Measurements from ENCODE around the gene CTDSP1. TPM values are rescaled to one million over a fixed set of nuclear protein-coding genes. Genes with fewer than 3 reads are reported as not detected.

The CTDSP1 gene
- total RNA-seq, 6 experiments from 2014 or later, result 55.1 to 95.9 (median 75.6) TPM

DNA sequence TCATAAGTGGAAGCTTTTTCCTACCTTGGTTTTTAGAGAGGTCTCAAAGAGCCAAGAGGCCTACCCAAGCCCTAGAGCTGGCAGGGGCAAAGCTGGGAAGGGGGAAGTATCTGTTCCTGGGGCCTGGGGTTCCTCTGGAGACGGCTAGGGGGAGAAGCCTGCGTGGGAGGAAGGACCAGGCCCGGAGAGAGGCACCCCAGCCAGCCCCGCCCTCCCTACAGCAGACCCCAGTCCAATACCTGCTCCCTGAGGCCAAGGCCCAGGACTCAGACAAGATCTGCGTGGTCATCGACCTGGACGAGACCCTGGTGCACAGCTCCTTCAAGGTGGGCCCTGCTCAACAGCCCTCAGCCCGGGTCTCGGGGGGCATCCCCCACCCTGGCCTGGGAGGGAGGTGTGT lies 2.2 kb downstream of the CTDSP1 start:
- H3K9me3 ChIP-seq, result no peaks in the 10 kb centered on the region
- DNase-seq (peak; percentile 28 to 61 (median 58)), ATAC-seq (no peak)
- intact Hi-C loops (cut with DNase I), result loop anchor here (10.0 kb wide), 2 partner anchors 63 to 253 kb away; partner anchors contain the start of genes BCS1L (in 1 of the 2) and ZNF142 (in 1 of the 2)
- no peaks in the 10 kb centered on the region for H3K27me3 ChIP-seq
- TF ChIP-seq, protein P1, sequence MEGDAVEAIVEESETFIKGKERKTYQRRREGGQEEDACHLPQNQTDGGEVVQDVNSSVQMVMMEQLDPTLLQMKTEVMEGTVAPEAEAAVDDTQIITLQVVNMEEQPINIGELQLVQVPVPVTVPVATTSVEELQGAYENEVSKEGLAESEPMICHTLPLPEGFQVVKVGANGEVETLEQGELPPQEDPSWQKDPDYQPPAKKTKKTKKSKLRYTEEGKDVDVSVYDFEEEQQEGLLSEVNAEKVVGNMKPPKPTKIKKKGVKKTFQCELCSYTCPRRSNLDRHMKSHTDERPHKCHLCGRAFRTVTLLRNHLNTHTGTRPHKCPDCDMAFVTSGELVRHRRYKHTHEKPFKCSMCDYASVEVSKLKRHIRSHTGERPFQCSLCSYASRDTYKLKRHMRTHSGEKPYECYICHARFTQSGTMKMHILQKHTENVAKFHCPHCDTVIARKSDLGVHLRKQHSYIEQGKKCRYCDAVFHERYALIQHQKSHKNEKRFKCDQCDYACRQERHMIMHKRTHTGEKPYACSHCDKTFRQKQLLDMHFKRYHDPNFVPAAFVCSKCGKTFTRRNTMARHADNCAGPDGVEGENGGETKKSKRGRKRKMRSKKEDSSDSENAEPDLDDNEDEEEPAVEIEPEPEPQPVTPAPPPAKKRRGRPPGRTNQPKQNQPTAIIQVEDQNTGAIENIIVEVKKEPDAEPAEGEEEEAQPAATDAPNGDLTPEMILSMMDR (IDR thresholded peaks at IDR 0.05), result no peak
- TF ChIP-seq POLR2A (IDR thresholded peaks at IDR 0.05), result no peak
- H3K27ac ChIP-seq, result peak overlapping the region; percentile 93 to 100 (median 100)
- 80% methylated on average over 1 of the region's 9 CpGs for WGBS (ENCODE audit: insufficient coverage, low coverage, low lambda C conversion rate, missing lambda C conversion rate)
- peaks cover 0 to 37% (median 16%) of the 10 kb centered on the region in 4 donors for H3K36me3 ChIP-seq
- H3K4me1 ChIP-seq, result peaks cover 0 to 40% (median 18%) of the 10 kb centered on the region in 4 donors
- peak overlapping the region; percentile 77 to 100 (median 97) for H3K4me3 ChIP-seq

DNA sequence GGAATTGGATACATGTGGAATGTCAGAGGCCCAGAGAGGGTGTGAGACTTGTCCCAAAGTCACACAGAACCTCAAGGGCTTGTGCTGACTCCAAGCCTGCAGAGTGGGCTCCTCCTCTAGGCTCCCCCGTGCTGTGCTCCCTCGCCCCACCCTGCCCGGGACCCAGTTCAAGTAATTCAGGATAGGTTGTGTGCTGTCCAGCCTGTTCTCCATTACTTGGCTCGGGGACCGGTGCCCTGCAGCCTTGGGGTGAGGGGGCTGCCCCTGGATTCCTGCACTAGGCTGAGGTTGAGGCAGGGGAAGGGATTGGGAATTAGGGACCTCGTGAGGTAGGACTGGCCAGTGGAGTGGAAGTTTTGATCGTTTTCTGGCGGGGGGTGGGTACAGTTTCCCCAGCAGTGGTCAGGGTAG lies 2.8 kb downstream of the CTDSP1 start:
- Histone ChIP-seq H3K36me3 (peaks cover 0 to 37% (median 16%) of the 10 kb centered on the region in 4 donors), H3K27ac (peak overlapping the region in 1 of 3 donors; percentile 100), H3K9me3 (no peaks in the 10 kb centered on the region), H3K27me3 (no peaks in the 10 kb centered on the region), H3K4me3 (peak overlapping the region in 2 of 3 donors; percentile 77 to 97), H3K4me1 (peaks cover 0 to 43% (median 21%) of the 10 kb centered on the region in 4 donors)
- 25% methylated on average over 5 of the region's 8 CpGs for WGBS (ENCODE audit: insufficient coverage, low coverage, low lambda C conversion rate, missing lambda C conversion rate)
- TF ChIP-seq POLR2A (IDR thresholded peaks at IDR 0.05), result no peak
- DNase-seq, result peak in 1 of 3 donors; percentile 51
- intact Hi-C loops (cut with DNase I), result loop anchor here (10.0 kb wide), 2 partner anchors 62 to 252 kb away; partner anchors contain the start of genes BCS1L (in 1 of the 2) and ZNF142 (in 1 of the 2)
- ATAC-seq, result no peak

DNA sequence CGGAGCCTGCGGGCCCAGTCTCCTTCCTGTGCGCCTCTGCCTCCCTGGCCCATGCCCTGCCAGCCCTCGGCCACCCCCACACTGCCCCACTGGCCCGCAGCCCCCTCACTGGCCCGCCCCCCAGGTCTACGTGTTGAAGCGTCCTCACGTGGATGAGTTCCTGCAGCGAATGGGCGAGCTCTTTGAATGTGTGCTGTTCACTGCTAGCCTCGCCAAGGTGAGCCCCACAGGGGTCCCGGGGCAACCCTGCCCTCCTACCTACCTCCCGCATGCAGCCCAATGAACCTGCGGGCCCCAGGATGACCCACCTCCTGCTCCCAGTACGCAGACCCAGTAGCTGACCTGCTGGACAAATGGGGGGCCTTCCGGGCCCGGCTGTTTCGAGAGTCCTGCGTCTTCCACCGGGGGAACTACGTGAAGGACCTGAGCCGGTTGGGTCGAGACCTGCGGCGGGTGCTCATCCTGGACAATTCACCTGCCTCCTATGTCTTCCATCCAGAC lies 3.3 kb downstream of the CTDSP1 start:
- H3K36me3 ChIP-seq, result peaks cover 0 to 37% (median 16%) of the 10 kb centered on the region in 4 donors
- H3K27ac ChIP-seq, result no peak overlapping the region
- no peaks in the 10 kb centered on the region for H3K9me3 ChIP-seq
- H3K27me3 ChIP-seq, result no peaks in the 10 kb centered on the region
- no CpG with 5 or more reads among the region's 26 CpGs for WGBS (ENCODE audit: insufficient coverage, low coverage, low lambda C conversion rate, missing lambda C conversion rate)
- TF ChIP-seq, protein P1 (IDR thresholded peaks at IDR 0.05), result no peak
- TF ChIP-seq POLR2A (IDR thresholded peaks at IDR 0.05), result no peak
- H3K4me3 ChIP-seq, result no peak overlapping the region
- DNase-seq (peak in 2 of 3 donors; percentile 28 to 52), ATAC-seq (no peak)
- peaks cover 0 to 45% (median 22%) of the 10 kb centered on the region in 4 donors for H3K4me1 ChIP-seq
- intact Hi-C loops (cut with DNase I), result loop anchor here (10.0 kb wide), 2 partner anchors 62 to 252 kb away; partner anchors contain the start of genes BCS1L (in 1 of the 2) and ZNF142 (in 1 of the 2)

DNA sequence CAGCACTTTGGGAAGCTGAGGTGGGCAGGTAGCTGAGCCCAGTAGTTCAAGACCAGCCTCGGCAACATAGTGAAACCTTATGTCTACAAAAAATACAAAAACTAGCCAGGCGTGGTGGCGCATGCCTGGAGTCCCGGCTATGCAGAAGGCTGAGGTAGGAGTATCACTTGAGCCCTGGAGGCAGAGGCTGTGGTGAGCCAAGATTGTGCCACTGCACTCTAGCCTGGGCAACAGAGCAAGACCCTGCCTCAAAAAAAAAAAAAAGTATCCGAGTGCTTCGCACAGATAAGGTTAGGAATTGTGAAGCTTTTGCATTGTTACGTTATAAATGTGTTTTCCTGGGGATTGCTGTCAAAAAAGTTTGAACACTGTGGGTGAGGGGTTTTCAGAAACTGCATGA lies 4.1 kb downstream of the CTDSP1 start:
- ATAC-seq (no peak), DNase-seq (no peak)
- peaks cover 0 to 37% (median 16%) of the 10 kb centered on the region in 4 donors for H3K36me3 ChIP-seq
- H3K4me1 ChIP-seq, result peaks cover 0 to 45% (median 22%) of the 10 kb centered on the region in 4 donors
- no peaks in the 10 kb centered on the region for H3K27me3 ChIP-seq
- intact Hi-C loops (cut with DNase I), result loop anchor here (10.0 kb wide), 2 partner anchors 61 to 251 kb away; partner anchors contain the start of genes BCS1L (in 1 of the 2) and ZNF142 (in 1 of the 2)
- H3K27ac ChIP-seq, result no peak overlapping the region
- no peak overlapping the region for H3K4me3 ChIP-seq
- TF ChIP-seq, protein P1 (IDR thresholded peaks at IDR 0.05), result no peak
- no peak for TF ChIP-seq POLR2A (IDR thresholded peaks at IDR 0.05)
- WGBS (ENCODE audit: insufficient coverage, low coverage, low lambda C conversion rate, missing lambda C conversion rate), result 63% methylated on average over 7 of the region's 7 CpGs
- no peaks in the 10 kb centered on the region for H3K9me3 ChIP-seq

Data from right lobe of liver (tissue), 6 donors.